K562 (cell line): ENCODE results near the gene LMAN1L. TPM values are rescaled to one million over a fixed set of nuclear protein-coding genes. Genes with fewer than 3 reads are reported as not detected.
A peak's percentile ranks its signal among the peaks of the same experiment; 100 is the strongest.

Experiments used
- ATAC-seq: fragments of 200-7000 bp; cut with Tn5 transposase; 3 replicates; pipeline ENCODE4 v1.9.1; 2020; ENCODE audit warnings: moderate library complexity
- BruUV-seq: library from RNA; stranded (reverse); fragments of 400-500 nt; replicated peaks from 2 replicates; lab custom pipeline; 2021; lab: Mats Ljungman, UMichigan
- CTCF ChIA-PET: fragments of 300-600 bp; formaldehyde crosslinking; extraction: SDS; loops from one replicate; lab custom pipeline; 2021; ENCODE audit warnings: low intra/inter-chr PET ratio; lab: Yijun Ruan, JAX
- POLR2A ChIA-PET: fragments of 300-600, 350-650 bp; sonication (Branson Sonifier 250); formaldehyde crosslinking; extraction: SDS; loops from one replicate; lab custom pipeline; 2021; ENCODE audit warnings: antibody characterized with exemption, inconsistent platforms; lab: Yijun Ruan, JAX
- DNase-seq, 4 experiments: peaks; one replicate each; pipeline versions ENCODE4 v3.0.0 to v3.0.0-alpha.2; 2011 to 2018; ENCODE audit warnings: low spot score in 3 of 4, mixed read lengths in 3 of 4; ENCODE audit errors: extremely low read depth in 1 of 4
- FAIRE-seq: peaks from 2 replicates; lab custom pipeline; 2011; peaks lifted over from hg19 to GRCh38; lab: Jason Lieb, UNC
- H2AFZ ChIP-seq: 2 replicates; pipeline ENCODE4 v1.6.0; 2011; ENCODE audit warnings: low read depth, low read length, control low read depth, inconsistent platforms
- H3K27ac ChIP-seq: fragments of 200-600 bp; 3 replicates; pipeline ENCODE4 v1.8.0; 2011; ENCODE audit warnings: low read depth, mild to moderate bottlenecking, control low read depth, inconsistent platforms, low read length, moderate library complexity, mixed read lengths; ENCODE audit errors: extremely low read depth
- H3K27me3 ChIP-seq, 2 experiments: fragments of 300-600 bp in 1 of 2; 2 replicates in 1 of 2; 3 replicates in 1 of 2; pipeline versions ENCODE4 v1.6.0 to v1.8.0; 2011; ENCODE audit warnings: inconsistent platforms in 2 of 2, low read length in 2 of 2, mild to moderate bottlenecking in 1 of 2, mixed read lengths in 1 of 2, moderate library complexity in 1 of 2; ENCODE audit not compliant: control insufficient read depth in 2 of 2, insufficient read depth in 2 of 2
- H3K36me3 ChIP-seq: fragments of 300-600 bp; 3 replicates; pipeline ENCODE4 v1.8.0; 2011; ENCODE audit warnings: mild to moderate bottlenecking, low read length, inconsistent platforms; ENCODE audit not compliant: control insufficient read depth, insufficient read depth
- H3K4me1 ChIP-seq, 2 experiments: fragments of 200-600 bp in 1 of 2; replicated peaks in 1 of 2; 2 replicates in 1 of 2; 3 replicates in 1 of 2; pipeline versions ENCODE4 v1.5.1 to v1.8.0; 2011; ENCODE audit warnings: inconsistent platforms in 2 of 2, low read length in 2 of 2, mild to moderate bottlenecking in 1 of 2, mixed read lengths in 1 of 2, moderate library complexity in 1 of 2; ENCODE audit not compliant: control insufficient read depth in 2 of 2, insufficient read depth in 2 of 2
- H3K4me2 ChIP-seq: 2 replicates; pipeline ENCODE4 v1.6.1; 2011; ENCODE audit warnings: low read length, control low read depth, inconsistent platforms, mixed read lengths; ENCODE audit not compliant: insufficient read depth
- H3K4me3 ChIP-seq: fragments of 200-600 bp; sonication (generic), shearing (Covaris generic); 2 replicates; pipeline ENCODE4 v1.5.1; 2016; ENCODE audit warnings: control low read depth, inconsistent platforms
- H3K79me2 ChIP-seq: fragments of 200-600 bp; 3 replicates; pipeline ENCODE4 v1.8.0; 2011; ENCODE audit warnings: low read length, inconsistent platforms; ENCODE audit not compliant: control insufficient read depth, insufficient read depth
- H3K9ac ChIP-seq, 2 experiments: 2 replicates each; pipeline versions ENCODE4 v1.6.0 to v1.6.1; 2011; ENCODE audit warnings: low read depth in 2 of 2, low read length in 2 of 2, control low read depth in 1 of 2, inconsistent platforms in 1 of 2, mild to moderate bottlenecking in 1 of 2, mixed read lengths in 1 of 2; ENCODE audit not compliant: insufficient read depth in 1 of 2
- H3K9me1 ChIP-seq: one replicate; pipeline ENCODE4 v1.6.0; 2011; ENCODE audit warnings: inconsistent platforms, mild to moderate bottlenecking, low read length, moderate library complexity; ENCODE audit not compliant: control insufficient read depth, insufficient read depth
- H3K9me3 ChIP-seq: replicated peaks from 2 replicates; pipeline ENCODE4 v1.5.1; 2011; ENCODE audit warnings: low read depth, low read length, inconsistent platforms; ENCODE audit not compliant: control insufficient read depth, insufficient read depth
- H4K20me1 ChIP-seq: replicated peaks from 2 replicates; pipeline ENCODE4 v1.6.1; 2011; ENCODE audit warnings: low read length, inconsistent platforms, mixed read lengths; ENCODE audit not compliant: control insufficient read depth, insufficient read depth
- CEBPB ChIP-seq: fragments of 450-650 bp; IDR thresholded peaks from 2 replicates; pipeline ENCODE4 v1.6.1; 2016; ENCODE audit warnings: missing genetic modification characterization, missing compliant biosample characterization
- NCOA1 ChIP-seq: fragments of 450-650 bp; IDR thresholded peaks from 2 replicates; pipeline ENCODE4 v1.6.1; 2016; ENCODE audit warnings: low read depth
- NR3C1 ChIP-seq: sonication (generic); formaldehyde crosslinking; IDR thresholded peaks from 2 replicates; pipeline ENCODE4 v1.8.1; 2022; ENCODE audit warnings: missing genetic modification reagents
- PHF8 ChIP-seq: fragments of 200-600 bp; sonication (generic); IDR thresholded peaks from 2 replicates; pipeline ENCODE4 v1.6.1; 2012; ENCODE audit warnings: mixed run types, mild to moderate bottlenecking, inconsistent platforms, low read length, moderate library complexity, borderline replicate concordance
- PTRF ChIP-seq: fragments of 450-650 bp; IDR thresholded peaks from 2 replicates; pipeline ENCODE4 v1.6.1; 2016; ENCODE audit warnings: mild to moderate bottlenecking, missing genetic modification characterization, missing compliant biosample characterization
- ZNF121 ChIP-seq: sonication (generic); formaldehyde crosslinking; conservative IDR thresholded peaks from 2 replicates; pipeline ENCODE4 v1.8.0; 2022; ENCODE audit warnings: missing genetic modification reagents
- ZNF239 ChIP-seq: fragments of 250-450 bp; sonication (Bioruptor Pico); IDR thresholded peaks from 2 replicates; pipeline ENCODE4 v1.4.0; 2020; ENCODE audit warnings: mild to moderate bottlenecking
- ZNF24 ChIP-seq: fragments of 450-650 bp; IDR thresholded peaks from 2 replicates; pipeline ENCODE4 v1.6.1; 2016
- ZNF507 ChIP-seq: conservative IDR thresholded peaks from 2 replicates; pipeline ENCODE4 v1.6.1; 2017; ENCODE audit warnings: missing genetic modification characterization, missing compliant biosample characterization
- WGBS: fragments of 100-300 bp; shearing (Covaris generic); methylation state at CpG from one replicate; pipeline ENCODE4 v1.1.6; 2016; ENCODE audit warnings: low coverage, mixed read lengths; ENCODE audit not compliant: insufficient coverage; ENCODE audit errors: missing lambda C conversion rate; 5-methylcytosine and 5-hydroxymethylcytosine counted together
- in situ Hi-C: fragments of 300-500 bp; cut with MboI; formaldehyde crosslinking; loops from 4 replicates; pipeline ENCODE4 v1.15.0; 2018; ENCODE audit warnings: inconsistent platforms, mixed read lengths
- intact Hi-C: fragments of 100-400 bp; cut with micrococcal nuclease; formaldehyde crosslinking; loops from 2 replicates; pipeline ENCODE4 v1.14.2; 2022
- polyA plus RNA-seq, 8 experiments: library from polyadenylated mRNA; depleted of rRNA in 4 of 8; stranded (reverse) in 5 of 8; unstranded in 3 of 8; fragments of >200 nt; fragmentation: Nextera tagmentation in 2 of 8; fragmentation: Illumina TruSeq in 1 of 8; extraction: Ambion mirVana in 2 of 8; extraction: Trizol in 1 of 8; gene quantifications; 2 replicates each; pipeline versions ENCODE4 v1.2.1 to v1.2.3, GENCODE V29; 2011 to 2014; ENCODE audit warnings: inconsistent platforms in 1 of 8, missing spikeins in 1 of 8
- total RNA-seq, 7 experiments: library from RNA; depleted of rRNA in 6 of 7; stranded (reverse); fragments of >200 nt in 6 of 7; fragmentation: Illumina TruSeq in 2 of 7; extraction: Trizol in 2 of 7; gene quantifications; 2 replicates each; pipeline versions ENCODE4 v1.2.1 to v1.2.3, GENCODE V29; 2011 to 2021; ENCODE audit warnings: low replicate concordance in 1 of 7
- TF ChIP-seq, protein P1 (sequence below): fragments of 250-450 bp; sonication (Bioruptor Pico); IDR thresholded peaks from 2 replicates; pipeline ENCODE4 v1.4.0; 2020; ENCODE audit warnings: mild to moderate bottlenecking, moderate library complexity, borderline replicate concordance
- TF ChIP-seq, protein P2 (sequence below): fragments of 200-800 bp; sonication (Bioruptor generic); IDR thresholded peaks from 2 replicates; pipeline ENCODE4 v1.6.1; 2017; ENCODE audit warnings: missing genetic modification characterization, missing compliant biosample characterization

Gene LMAN1L
- total and polyA plus RNA-seq, 9 of the 15 experiments (the other 6 are each of a cell fraction or from before 2014, with no cell fraction given) = not detected

DNA sequence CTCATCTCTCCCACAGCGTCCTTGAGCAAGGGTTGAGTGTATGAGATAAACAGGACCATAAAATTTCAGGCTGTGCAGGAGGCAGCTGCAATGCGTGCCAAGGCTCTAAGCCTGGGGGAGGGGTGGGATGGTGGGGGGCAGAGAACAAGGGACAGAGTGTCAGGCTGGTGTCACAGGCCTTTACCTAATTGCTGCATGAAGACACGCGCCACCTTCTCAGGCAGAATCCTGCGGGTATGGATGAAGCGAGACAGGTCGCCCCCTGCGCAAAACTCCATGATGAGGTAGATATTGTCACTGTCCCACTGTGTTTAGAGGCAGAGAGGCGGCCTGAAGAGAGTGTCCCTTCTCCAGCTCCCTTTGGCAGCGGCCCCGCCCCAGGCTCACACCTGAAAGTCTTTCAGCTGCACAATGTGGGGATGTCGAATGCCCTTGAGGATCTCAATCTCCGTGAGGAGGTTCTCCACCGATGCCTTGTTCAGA, 29.3 kb downstream of the LMAN1L start (continued):
- TF ChIP-seq, protein P1, sequence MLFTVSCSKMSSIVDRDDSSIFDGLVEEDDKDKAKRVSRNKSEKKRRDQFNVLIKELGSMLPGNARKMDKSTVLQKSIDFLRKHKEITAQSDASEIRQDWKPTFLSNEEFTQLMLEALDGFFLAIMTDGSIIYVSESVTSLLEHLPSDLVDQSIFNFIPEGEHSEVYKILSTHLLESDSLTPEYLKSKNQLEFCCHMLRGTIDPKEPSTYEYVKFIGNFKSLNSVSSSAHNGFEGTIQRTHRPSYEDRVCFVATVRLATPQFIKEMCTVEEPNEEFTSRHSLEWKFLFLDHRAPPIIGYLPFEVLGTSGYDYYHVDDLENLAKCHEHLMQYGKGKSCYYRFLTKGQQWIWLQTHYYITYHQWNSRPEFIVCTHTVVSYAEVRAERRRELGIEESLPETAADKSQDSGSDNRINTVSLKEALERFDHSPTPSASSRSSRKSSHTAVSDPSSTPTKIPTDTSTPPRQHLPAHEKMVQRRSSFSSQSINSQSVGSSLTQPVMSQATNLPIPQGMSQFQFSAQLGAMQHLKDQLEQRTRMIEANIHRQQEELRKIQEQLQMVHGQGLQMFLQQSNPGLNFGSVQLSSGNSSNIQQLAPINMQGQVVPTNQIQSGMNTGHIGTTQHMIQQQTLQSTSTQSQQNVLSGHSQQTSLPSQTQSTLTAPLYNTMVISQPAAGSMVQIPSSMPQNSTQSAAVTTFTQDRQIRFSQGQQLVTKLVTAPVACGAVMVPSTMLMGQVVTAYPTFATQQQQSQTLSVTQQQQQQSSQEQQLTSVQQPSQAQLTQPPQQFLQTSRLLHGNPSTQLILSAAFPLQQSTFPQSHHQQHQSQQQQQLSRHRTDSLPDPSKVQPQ (CRISPR knock-in tag) = no peak
- no peak for TF ChIP-seq ZNF121
- no peak for TF ChIP-seq CEBPB (tag)
- TF ChIP-seq ZNF24 = no peak
- no peak for TF ChIP-seq ZNF507 (tag)
- TF ChIP-seq ZNF239 (CRISPR knock-in tag) = no peak
- TF ChIP-seq, all 486 proteins: peak for 0

DNA sequence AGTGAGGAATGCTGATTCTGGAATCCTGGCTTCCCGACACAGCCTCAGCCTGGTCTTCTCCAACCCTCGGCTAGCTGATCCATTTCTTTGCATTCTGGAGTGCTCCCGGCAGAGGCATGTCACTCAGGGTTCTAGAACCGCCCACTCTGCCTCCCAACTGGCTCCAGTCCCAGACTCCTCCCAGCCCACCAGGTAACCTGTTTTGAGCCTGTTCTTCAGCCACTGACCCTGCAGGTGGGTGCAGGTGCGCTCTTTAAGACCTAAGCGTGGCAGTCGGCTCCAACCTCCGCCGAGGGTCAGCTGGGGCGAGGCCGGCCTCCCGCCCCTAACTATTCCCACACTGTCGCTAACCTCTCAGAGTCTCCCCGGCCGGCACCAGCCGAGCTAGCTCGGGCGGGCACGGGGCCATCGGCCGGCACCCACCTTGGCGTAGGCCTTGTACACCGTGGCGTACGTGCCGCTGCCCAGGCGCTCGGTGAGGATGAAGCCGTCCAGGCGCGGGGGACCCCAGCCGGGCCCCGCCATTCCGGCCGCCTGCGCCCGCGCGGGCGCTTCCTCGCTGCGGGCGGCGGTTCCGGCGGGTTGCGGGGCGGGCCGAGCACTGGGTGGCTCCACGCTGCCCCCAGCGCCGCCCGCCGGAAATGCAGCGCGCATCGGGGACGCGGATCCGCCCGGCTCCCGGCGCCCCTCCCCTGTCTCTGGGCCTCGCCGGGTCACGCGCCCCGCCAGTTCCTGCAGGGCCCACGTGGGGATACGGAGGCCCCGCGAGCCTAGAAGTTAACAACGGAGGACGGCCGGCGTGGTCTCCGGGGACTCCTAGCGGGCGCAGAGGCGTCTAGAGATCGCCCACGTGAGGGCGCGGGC, 30.2 kb downstream of the LMAN1L start, which contains the start of gene ULK3:
TSS of gene ULK3 (minus strand) at position 576 of the 864 bp plus-strand sequence. CDS start at position 525, 51 bp downstream.
- Histone ChIP-seq H4K20me1 (peaks cover 4% of the 10 kb centered on the region; the same call in 1 of the 2 replicates), H3K9ac (peak within 1 kb of the TSS; percentile 82 to 96), H3K27me3 (no peaks in the 10 kb centered on the region), H3K4me3 (peak within 1 kb of the TSS; percentile 99), H3K9me3 (no peaks in the 10 kb centered on the region), H3K79me2 (peaks cover 14% of the 10 kb centered on the region; the same call in 2 of the 3 replicates), H3K4me1 (peaks cover 19 to 59% of the 10 kb centered on the region in 2 experiments; a peak in 4 of 5 replicates), H2AFZ (peak within 1 kb of the TSS; percentile 97), H3K36me3 (peaks cover 55% of the 10 kb centered on the region; the same call in 2 of the 3 replicates), H3K27ac (peak within 1 kb of the TSS; percentile 77), H3K4me2 (peak within 1 kb of the TSS; percentile 99), H3K9me1 (peaks cover 11% of the 10 kb centered on the region)
- peak; percentile 93 to 96 (median 94) for DNase-seq
- CTCF ChIA-PET = interaction anchor here (0.6 to 1.7 kb wide), 2 partner anchors 14 to 59 kb away, joined by 3 to 4 read pairs; no protein-coding TSS in a partner anchor
- intact Hi-C loops = loop anchor here (5.0 kb wide), 3 partner anchors 49 to 144 kb away; partner anchors contain the start of gene MPI
- BruUV-seq = no TSS peak
- peak; percentile 91 for ATAC-seq
- POLR2A ChIA-PET = interaction anchor here (0.6 to 1.5 kb wide), 8 partner anchors 16 to 377 kb away, joined by 3 to 5 read pairs (median 3); partner anchors contain the start of genes CPLX3 and FAM219B
- WGBS = under 1% methylated on average over 44 of the region's 84 CpGs
- peak; percentile 99 for FAIRE-seq
- in situ Hi-C loops = no loop called here
- TF ChIP-seq NR3C1 (CRISPR knock-in tag) (peak; percentile 69; the same call in 1 of the 2 replicates), PTRF (tag) (no peak), NCOA1 (no peak), PHF8 (peak; percentile 96; the same call in 1 of the 2 replicates)
- TF ChIP-seq, protein P2, sequence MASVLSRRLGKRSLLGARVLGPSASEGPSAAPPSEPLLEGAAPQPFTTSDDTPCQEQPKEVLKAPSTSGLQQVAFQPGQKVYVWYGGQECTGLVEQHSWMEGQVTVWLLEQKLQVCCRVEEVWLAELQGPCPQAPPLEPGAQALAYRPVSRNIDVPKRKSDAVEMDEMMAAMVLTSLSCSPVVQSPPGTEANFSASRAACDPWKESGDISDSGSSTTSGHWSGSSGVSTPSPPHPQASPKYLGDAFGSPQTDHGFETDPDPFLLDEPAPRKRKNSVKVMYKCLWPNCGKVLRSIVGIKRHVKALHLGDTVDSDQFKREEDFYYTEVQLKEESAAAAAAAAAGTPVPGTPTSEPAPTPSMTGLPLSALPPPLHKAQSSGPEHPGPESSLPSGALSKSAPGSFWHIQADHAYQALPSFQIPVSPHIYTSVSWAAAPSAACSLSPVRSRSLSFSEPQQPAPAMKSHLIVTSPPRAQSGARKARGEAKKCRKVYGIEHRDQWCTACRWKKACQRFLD (CRISPR knock-in tag) = peak; percentile 89
